Ovary (tissue), 9 donors: Measurements from ENCODE around the gene ANGPT4. TPM values are rescaled to one million over a fixed set of nuclear protein-coding genes. Genes with fewer than 3 reads are reported as not detected.

Experiments used
- DNase-seq, 5 donors: peaks; one replicate each; pipeline ENCODE4 v3.0.0-alpha.2; 2019 to 2020
- H3K27ac ChIP-seq, 2 donors: fragments of 200-600 bp; one replicate each; pipeline versions ENCODE4 v1.5.1 to v1.8.0; 2019 to 2022
- H3K27me3 ChIP-seq: fragments of 200-600 bp; one replicate; pipeline ENCODE4 v1.8.0; 2022
- H3K36me3 ChIP-seq: fragments of 200-600 bp; sonication (generic); one replicate; pipeline ENCODE4 v1.5.1; 2019
- H3K4me1 ChIP-seq: one replicate; pipeline ENCODE4 v1.8.1; 2013; ENCODE audit warnings: mild to moderate bottlenecking, moderate library complexity; ENCODE audit not compliant: insufficient read depth
- H3K4me3 ChIP-seq: fragments of 200-600 bp; sonication (generic); one replicate; pipeline ENCODE4 v1.5.1; 2017
- H3K9me3 ChIP-seq, 2 donors: fragments of 200-600 bp in 1 of 2; sonication (generic) in 1 of 2; one replicate each; pipeline versions ENCODE4 v1.5.1 to v1.8.1; 2013 to 2019; ENCODE audit warnings: mild to moderate bottlenecking in 1 of 2, moderate library complexity in 1 of 2
- EP300 ChIP-seq: sonication (generic); formaldehyde crosslinking; IDR thresholded peaks from one replicate; pipeline ENCODE4 v1.6.1; 2017; ENCODE audit warnings: antibody characterized with exemption
- POLR2A ChIP-seq: fragments of 450-650 bp; IDR thresholded peaks from one replicate; pipeline ENCODE4 v1.6.1; 2017; ENCODE audit warnings: antibody characterized with exemption, mild to moderate bottlenecking, moderate library complexity
- WGBS, 3 donors: extraction: QIAGEN DNeasy Blood & Tissue Kit in 1 of 3; methylation state at CpG; one replicate each; pipeline versions ENCODE4 v1.1.5 to v1.1.7; 2013 to 2017; 5-methylcytosine and 5-hydroxymethylcytosine counted together
- intact Hi-C, 4 donors: fragments of 100-400 bp; cut with DNase I; formaldehyde crosslinking; loops; one replicate each; pipeline versions ENCODE4 v1.11.0 to v1.15.1; 2022 to 2023
- polyA plus RNA-seq, 2 donors: library from polyadenylated mRNA; stranded (reverse); fragments of 200-250 nt in 1 of 2; fragments of 350-450 nt in 1 of 2; fragmentation: Illumina TruSeq in 1 of 2; extraction: RNeasy Lipid Tissue Mini Kit (QIAGEN cat#74804) in 1 of 2; gene quantifications; one replicate each; pipeline ENCODE4 v1.2.3, GENCODE V29; 2013 to 2014
- total RNA-seq, 7 donors: library from RNA; depleted of rRNA in 2 of 7; stranded (reverse); fragments of >200 nt in 2 of 7; fragmentation: NEBNext Ultra II Directional in 3 of 7; extraction: Animal tissue kit (Norgen Biotek cat#: 25700) in 3 of 7; gene quantifications; one replicate each; pipeline versions ENCODE4 v1.1.0 to v1.2.4, GENCODE V29; 2016 to 2023
- TF ChIP-seq, protein P1 (sequence below), 3 donors: fragments of 450-650 bp in 2 of 3; fragments of 200-600 bp in 1 of 3; IDR thresholded peaks; one replicate each; pipeline versions ENCODE4 v1.5.1 to v1.8.0; 2016 to 2022; ENCODE audit warnings: antibody characterized with exemption in 3 of 3, mild to moderate bottlenecking in 1 of 3
- donor health status: DM: no; HTN: no; CAD: no; lungs with moderate emphysema.
- donor health status: DM: no; HTN: no; CAD: no.
- donor health status: Bipolar disorder and iron deficiency.
- donor health status: DM: yes; HTN: yes; CAD: no.
- donor health status: DM: no; HTN: no; CAD: no.
- donor health status: DM: yes; HTN: yes; CAD: no.

ANGPT4 gene
- total and polyA plus RNA-seq, 9 donors: 0.58 to 10.7 (median 2.0) TPM

DNA sequence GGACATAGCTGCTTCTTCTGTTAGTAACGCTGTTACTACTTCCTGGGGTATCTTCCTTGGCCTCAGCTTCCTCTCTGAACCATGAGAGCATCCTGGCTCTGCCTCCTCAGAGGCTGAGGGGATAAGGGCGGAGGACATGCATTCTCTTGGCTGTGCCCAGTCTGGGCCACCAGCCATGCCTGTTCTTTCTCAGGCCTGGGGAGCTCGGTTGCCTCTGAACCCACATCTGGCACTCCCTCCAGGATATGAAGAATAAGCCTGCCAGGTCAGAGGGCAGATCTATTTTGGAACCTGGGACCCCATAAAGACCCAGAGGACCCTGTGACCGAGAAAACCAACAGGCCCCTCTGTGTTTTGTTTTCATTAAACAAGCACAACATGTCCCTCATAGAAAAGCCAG is 6.6 kb upstream of the ANGPT4 start:
- TF ChIP-seq POLR2A (no peak), EP300 (no peak)
- TF ChIP-seq, protein P1, sequence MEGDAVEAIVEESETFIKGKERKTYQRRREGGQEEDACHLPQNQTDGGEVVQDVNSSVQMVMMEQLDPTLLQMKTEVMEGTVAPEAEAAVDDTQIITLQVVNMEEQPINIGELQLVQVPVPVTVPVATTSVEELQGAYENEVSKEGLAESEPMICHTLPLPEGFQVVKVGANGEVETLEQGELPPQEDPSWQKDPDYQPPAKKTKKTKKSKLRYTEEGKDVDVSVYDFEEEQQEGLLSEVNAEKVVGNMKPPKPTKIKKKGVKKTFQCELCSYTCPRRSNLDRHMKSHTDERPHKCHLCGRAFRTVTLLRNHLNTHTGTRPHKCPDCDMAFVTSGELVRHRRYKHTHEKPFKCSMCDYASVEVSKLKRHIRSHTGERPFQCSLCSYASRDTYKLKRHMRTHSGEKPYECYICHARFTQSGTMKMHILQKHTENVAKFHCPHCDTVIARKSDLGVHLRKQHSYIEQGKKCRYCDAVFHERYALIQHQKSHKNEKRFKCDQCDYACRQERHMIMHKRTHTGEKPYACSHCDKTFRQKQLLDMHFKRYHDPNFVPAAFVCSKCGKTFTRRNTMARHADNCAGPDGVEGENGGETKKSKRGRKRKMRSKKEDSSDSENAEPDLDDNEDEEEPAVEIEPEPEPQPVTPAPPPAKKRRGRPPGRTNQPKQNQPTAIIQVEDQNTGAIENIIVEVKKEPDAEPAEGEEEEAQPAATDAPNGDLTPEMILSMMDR (IDR thresholded peaks at IDR 0.05): no peak
- Histone ChIP-seq H3K27ac (no peak overlapping the region), H3K4me3 (no peak overlapping the region), H3K36me3 (no peaks in the 10 kb centered on the region), H3K4me1 (peaks cover 2% of the 10 kb centered on the region), H3K9me3 (no peaks in the 10 kb centered on the region), H3K27me3 (no peaks in the 10 kb centered on the region)
- WGBS, 3 donors: 16 to 23% (median 16%) methylated on average over 4 of the region's 4 CpGs
- DNase-seq: peak in 3 of 5 donors; percentile 46 to 81 (median 62)
- intact Hi-C loops: no loop called here

- no peaks in the 10 kb centered on the region for H3K27me3 ChIP-seq
- no peak overlapping the region for H3K4me3 ChIP-seq
- H3K4me1 ChIP-seq: peaks cover 6% of the 10 kb centered on the region
- TF ChIP-seq EP300: no peak
- TF ChIP-seq, protein P1 (IDR thresholded peaks at IDR 0.05): no peak
- TF ChIP-seq POLR2A: no peak
- no peak overlapping the region for H3K27ac ChIP-seq
- 92 to 97% (median 93%) methylated on average over 4 to 5 of the region's 5 CpGs for WGBS, 3 donors
- DNase-seq: no peak
- no peaks in the 10 kb centered on the region for H3K9me3 ChIP-seq
- intact Hi-C loops: no loop called here
- H3K36me3 ChIP-seq: no peaks in the 10 kb centered on the region
These were observed 4.9 kb upstream of the ANGPT4 start for GRCh38 chr20:921068-921467.

DNA sequence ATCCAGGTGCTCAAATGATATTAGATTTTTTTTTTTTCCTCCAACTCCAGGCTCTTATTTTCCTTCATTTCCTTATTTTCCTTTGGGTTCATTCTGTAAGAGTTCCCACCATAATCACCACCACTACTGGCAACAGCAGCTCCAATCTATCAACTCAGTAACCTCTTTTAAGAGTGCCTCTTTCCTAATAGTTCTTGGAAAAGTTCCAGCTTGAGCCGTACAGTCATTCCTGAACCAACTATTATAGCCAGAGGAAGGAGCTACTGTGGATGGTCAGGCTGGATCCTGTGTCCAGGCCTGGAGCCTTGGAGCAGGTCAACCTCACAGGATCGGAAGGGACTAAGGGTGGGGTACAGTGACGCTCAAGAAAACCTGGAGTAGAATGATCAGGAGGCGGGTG is 4.2 kb upstream of the ANGPT4 start:
- no peak overlapping the region for H3K4me3 ChIP-seq
- no peaks in the 10 kb centered on the region for H3K27me3 ChIP-seq
- H3K36me3 ChIP-seq: no peaks in the 10 kb centered on the region
- intact Hi-C loops: no loop called here
- no peak overlapping the region for H3K27ac ChIP-seq
- H3K9me3 ChIP-seq: no peaks in the 10 kb centered on the region
- WGBS, 3 donors: 82 to 94% (median 88%) methylated on average over 4 of the region's 4 CpGs
- TF ChIP-seq EP300 (no peak), POLR2A (no peak)
- TF ChIP-seq, protein P1 (IDR thresholded peaks at IDR 0.05): no peak
- DNase-seq: no peak
- peaks cover 12% of the 10 kb centered on the region for H3K4me1 ChIP-seq

GRCh38 chr20:919491-919916 is 3.4 kb upstream of the ANGPT4 start:
- WGBS, 3 donors: 31 to 48% (median 36%) methylated on average over 5 of the region's 5 CpGs
- Histone ChIP-seq H3K9me3 (no peaks in the 10 kb centered on the region), H3K36me3 (no peaks in the 10 kb centered on the region), H3K4me1 (peaks cover 12% of the 10 kb centered on the region), H3K4me3 (no peak overlapping the region), H3K27me3 (no peaks in the 10 kb centered on the region), H3K27ac (no peak overlapping the region)
- intact Hi-C loops: no loop called here
- TF ChIP-seq, protein P1 (IDR thresholded peaks at IDR 0.05): no peak
- TF ChIP-seq EP300: no peak
- no peak for TF ChIP-seq POLR2A
- no peak for DNase-seq

GRCh38 chr20:917416-917815 is 1.3 kb upstream of the ANGPT4 start:
- no peak for DNase-seq
- TF ChIP-seq, protein P1 (IDR thresholded peaks at IDR 0.05): no peak
- TF ChIP-seq POLR2A: no peak
- no peak for TF ChIP-seq EP300
- no peaks in the 10 kb centered on the region for H3K36me3 ChIP-seq
- no peak overlapping the region for H3K4me3 ChIP-seq
- 50 to 64% (median 51%) methylated on average over 4 of the region's 4 CpGs for WGBS, 3 donors
- H3K27me3 ChIP-seq: no peaks in the 10 kb centered on the region
- intact Hi-C loops: no loop called here
- peaks cover 14% of the 10 kb centered on the region for H3K4me1 ChIP-seq
- H3K9me3 ChIP-seq: no peaks in the 10 kb centered on the region
- no peak overlapping the region for H3K27ac ChIP-seq
